Astrocyte (in vitro differentiated cells and primary cell): ENCODE data around the gene USP17L21. TPM values are rescaled to one million over a fixed set of nuclear protein-coding genes. Genes with fewer than 3 reads are reported as not detected.
"Not testable (repeated sequence)": the region's sequence is repeated elsewhere in the genome, so short reads cannot be mapped to it uniquely, and the experiment has no call there.

ENCODE experiments used
- DNase-seq: peaks from one replicate; pipeline ENCODE4 v3.0.0-alpha.2; 2010; ENCODE audit warnings: low read depth
- FAIRE-seq: peaks from 2 replicates; lab custom pipeline; 2011; peaks lifted over from hg19 to GRCh38; lab: Jason Lieb, UNC
- H2AFZ ChIP-seq: 2 replicates; pipeline ENCODE4 v1.6.0; 2012; ENCODE audit warnings: low read depth, low read length, inconsistent platforms
- H3K27ac ChIP-seq: 2 replicates; pipeline ENCODE4 v1.5.1; 2011; ENCODE audit warnings: low read depth, low read length, inconsistent platforms
- H3K27me3 ChIP-seq: 2 replicates; pipeline ENCODE4 v1.6.0; 2011; ENCODE audit warnings: low read length, inconsistent platforms; ENCODE audit not compliant: insufficient read depth
- H3K36me3 ChIP-seq: 2 replicates; pipeline ENCODE4 v1.5.1; 2011; ENCODE audit warnings: low read length, inconsistent platforms; ENCODE audit not compliant: insufficient read depth
- H3K4me1 ChIP-seq: 2 replicates; pipeline ENCODE4 v1.5.1; 2011; ENCODE audit warnings: low read length, inconsistent platforms; ENCODE audit not compliant: insufficient read depth
- H3K4me2 ChIP-seq: 2 replicates; pipeline ENCODE4 v1.6.0; 2012; ENCODE audit warnings: low read length, inconsistent platforms
- H3K4me3 ChIP-seq: 2 replicates; pipeline ENCODE4 v1.5.1; 2011; ENCODE audit warnings: low read depth, mild to moderate bottlenecking, low read length, inconsistent platforms; ENCODE audit not compliant: insufficient read depth
- H3K79me2 ChIP-seq: 2 replicates; pipeline ENCODE4 v1.6.0; 2012; ENCODE audit warnings: mild to moderate bottlenecking, low read length, inconsistent platforms; ENCODE audit not compliant: insufficient read depth
- H3K9ac ChIP-seq: 2 replicates; pipeline ENCODE4 v1.6.0; 2012; ENCODE audit warnings: mild to moderate bottlenecking, low read length, inconsistent platforms
- H3K9me3 ChIP-seq: 2 replicates; pipeline ENCODE4 v1.5.1; 2012; ENCODE audit warnings: low read depth, mild to moderate bottlenecking, low read length, inconsistent platforms; ENCODE audit not compliant: insufficient read depth
- H4K20me1 ChIP-seq: 2 replicates; pipeline ENCODE4 v1.6.0; 2012; ENCODE audit warnings: low read length, inconsistent platforms; ENCODE audit not compliant: insufficient read depth
- H3K27ac Mint-ChIP-seq: one replicate; pipeline ENCODE4 v1.8.0; 2021; ENCODE audit warnings: mild to moderate bottlenecking, mixed read lengths; ENCODE audit not compliant: unreplicated experiment
- H3K27me3 Mint-ChIP-seq: one replicate; pipeline ENCODE4 v1.8.0; 2021; ENCODE audit warnings: low read depth, mixed read lengths; ENCODE audit not compliant: unreplicated experiment
- H3K36me3 Mint-ChIP-seq: one replicate; pipeline ENCODE4 v1.8.0; 2021; ENCODE audit warnings: low read depth, mixed read lengths; ENCODE audit not compliant: unreplicated experiment
- H3K4me1 Mint-ChIP-seq: one replicate; pipeline ENCODE4 v1.8.0; 2021; ENCODE audit warnings: low read depth, mixed read lengths; ENCODE audit not compliant: unreplicated experiment
- H3K4me3 Mint-ChIP-seq: one replicate; pipeline ENCODE4 v1.8.0; 2021; ENCODE audit warnings: mild to moderate bottlenecking, moderate library complexity, mixed read lengths; ENCODE audit not compliant: unreplicated experiment
- H3K9me3 Mint-ChIP-seq: one replicate; pipeline ENCODE4 v1.8.0; 2021; ENCODE audit warnings: mild to moderate bottlenecking, mixed read lengths; ENCODE audit not compliant: unreplicated experiment
- total RNA-seq: library from RNA; stranded (reverse); gene quantifications from 2 replicates; pipeline ENCODE4 v1.2.1, GENCODE V29; 2021

USP17L21 gene
- total RNA-seq, 1 donor from 2014 or later, result not detected

- FAIRE-seq, result not testable (repeated sequence)
Measured at GRCh38 chr4:9230249-9230648, 32.4 kb upstream of the USP17L21 start.

DNA sequence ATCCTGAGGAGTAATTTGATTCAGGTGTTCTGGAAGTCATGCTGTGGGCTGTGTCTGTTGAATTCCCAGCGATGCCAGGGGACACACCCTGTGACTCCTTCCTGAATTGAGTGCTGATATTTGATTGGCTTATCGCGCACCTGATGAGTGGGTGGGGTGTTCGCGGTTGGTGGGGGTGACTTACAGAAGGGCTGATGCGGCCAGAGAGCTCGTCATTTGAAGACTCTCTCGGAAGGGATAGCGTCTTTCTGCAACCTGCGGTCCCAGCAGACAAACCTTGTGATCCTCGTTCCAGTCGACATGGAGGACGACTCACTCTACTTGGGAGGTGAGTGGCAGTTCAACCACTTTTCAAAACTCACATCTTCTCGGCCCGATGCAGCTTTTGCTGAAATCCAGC is 28.6 kb upstream of the USP17L21 start, which contains the start of gene USP17L15:
USP17L15 (plus strand) TSS at position 301 of the 400 bp plus-strand sequence; CDS start at position 301, 0 bp downstream.
- H3K4me3 ChIP-seq, H3K36me3 Mint-ChIP-seq, H4K20me1 ChIP-seq, H3K27ac Mint-ChIP-seq, H2AFZ ChIP-seq, H3K9me3 ChIP-seq, H3K27me3 ChIP-seq, H3K27me3 Mint-ChIP-seq, DNase-seq, H3K4me1 ChIP-seq, H3K79me2 ChIP-seq, H3K4me1 Mint-ChIP-seq, H3K36me3 ChIP-seq, H3K4me2 ChIP-seq, H3K9ac ChIP-seq, H3K27ac ChIP-seq, FAIRE-seq, H3K9me3 Mint-ChIP-seq, H3K4me3 Mint-ChIP-seq: not testable (repeated sequence)

More at GRCh38 chr4:9230249-9230648, 32.4 kb upstream of the USP17L21 start:
- not testable (repeated sequence) for DNase-seq, H3K27me3 ChIP-seq, H3K9ac ChIP-seq, H3K4me3 Mint-ChIP-seq, H2AFZ ChIP-seq, H3K36me3 Mint-ChIP-seq, H3K4me1 ChIP-seq, H3K9me3 Mint-ChIP-seq, H3K4me3 ChIP-seq, H3K4me2 ChIP-seq, H3K36me3 ChIP-seq, H3K79me2 ChIP-seq, H3K27ac ChIP-seq, H3K4me1 Mint-ChIP-seq, H3K9me3 ChIP-seq, H3K27ac Mint-ChIP-seq, H4K20me1 ChIP-seq, H3K27me3 Mint-ChIP-seq

DNA sequence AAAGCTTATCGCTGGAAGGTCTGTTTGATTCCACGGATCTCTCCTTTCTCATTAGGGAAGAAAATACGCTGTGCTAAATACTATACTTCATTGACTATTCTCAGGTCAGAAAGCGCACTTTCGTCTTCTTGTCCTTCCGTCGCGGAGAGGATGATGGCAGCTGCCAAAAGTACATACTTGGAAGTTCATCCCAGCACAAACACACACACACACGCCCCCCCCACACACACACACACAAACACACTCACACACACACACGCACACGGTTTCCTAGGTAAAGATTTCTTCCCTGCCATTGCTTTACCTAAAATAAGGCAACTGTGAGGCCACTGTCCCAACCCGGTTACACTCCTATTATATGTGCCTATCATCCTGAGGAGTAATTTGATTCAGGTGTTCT is 24.2 kb upstream of the USP17L21 start:
- not testable (repeated sequence) for H3K36me3 ChIP-seq, FAIRE-seq, H3K27ac ChIP-seq, H3K9me3 ChIP-seq, H3K27me3 ChIP-seq, H3K9me3 Mint-ChIP-seq, H3K79me2 ChIP-seq, H3K4me2 ChIP-seq, H3K4me3 Mint-ChIP-seq, H3K27me3 Mint-ChIP-seq, H2AFZ ChIP-seq, H3K4me1 ChIP-seq, H4K20me1 ChIP-seq, H3K4me3 ChIP-seq, H3K9ac ChIP-seq, H3K36me3 Mint-ChIP-seq, H3K27ac Mint-ChIP-seq, H3K4me1 Mint-ChIP-seq
- DNase-seq, result peak; percentile 0

DNA sequence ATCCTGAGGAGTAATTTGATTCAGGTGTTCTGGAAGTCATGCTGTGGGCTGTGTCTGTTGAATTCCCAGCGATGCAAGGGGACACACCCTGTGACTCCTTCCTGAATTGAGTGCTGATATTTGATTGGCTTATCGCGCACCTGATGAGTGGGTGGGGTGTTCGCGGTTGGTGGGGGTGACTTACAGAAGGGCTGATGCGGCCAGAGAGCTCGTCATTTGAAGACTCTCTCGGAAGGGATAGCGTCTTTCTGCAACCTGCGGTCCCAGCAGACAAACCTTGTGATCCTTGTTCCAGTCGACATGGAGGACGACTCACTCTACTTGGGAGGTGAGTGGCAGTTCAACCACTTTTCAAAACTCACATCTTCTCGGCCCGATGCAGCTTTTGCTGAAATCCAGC is 19.1 kb upstream of the USP17L21 start, which contains the start of gene USP17L17:
USP17L17 (plus strand) TSS at position 301 of the 400 bp plus-strand sequence; CDS start at position 301, 0 bp downstream.
- not testable (repeated sequence) for H3K27me3 Mint-ChIP-seq, H3K27ac ChIP-seq, H3K4me1 Mint-ChIP-seq, DNase-seq, H3K27ac Mint-ChIP-seq, H3K79me2 ChIP-seq, H3K4me1 ChIP-seq, H3K36me3 ChIP-seq, H3K9me3 Mint-ChIP-seq, H3K9me3 ChIP-seq, FAIRE-seq, H3K36me3 Mint-ChIP-seq, H3K4me3 Mint-ChIP-seq, H3K27me3 ChIP-seq, H4K20me1 ChIP-seq, H3K9ac ChIP-seq, H3K4me2 ChIP-seq, H2AFZ ChIP-seq, H3K4me3 ChIP-seq

GRCh38 chr4:9247953-9248680 is 14.6 kb upstream of the USP17L21 start, which contains the start of gene USP17L18:
USP17L18 (plus strand) TSS chr4:9248630; CDS start chr4:9248630, 0 bp downstream.
- H3K79me2 ChIP-seq, FAIRE-seq, H3K4me1 ChIP-seq, H3K4me2 ChIP-seq, DNase-seq, H3K27ac Mint-ChIP-seq, H3K36me3 ChIP-seq, H3K9ac ChIP-seq, H3K27ac ChIP-seq, H2AFZ ChIP-seq, H4K20me1 ChIP-seq, H3K36me3 Mint-ChIP-seq, H3K27me3 Mint-ChIP-seq, H3K4me1 Mint-ChIP-seq, H3K9me3 ChIP-seq, H3K27me3 ChIP-seq, H3K4me3 Mint-ChIP-seq, H3K4me3 ChIP-seq, H3K9me3 Mint-ChIP-seq: not testable (repeated sequence)

DNA sequence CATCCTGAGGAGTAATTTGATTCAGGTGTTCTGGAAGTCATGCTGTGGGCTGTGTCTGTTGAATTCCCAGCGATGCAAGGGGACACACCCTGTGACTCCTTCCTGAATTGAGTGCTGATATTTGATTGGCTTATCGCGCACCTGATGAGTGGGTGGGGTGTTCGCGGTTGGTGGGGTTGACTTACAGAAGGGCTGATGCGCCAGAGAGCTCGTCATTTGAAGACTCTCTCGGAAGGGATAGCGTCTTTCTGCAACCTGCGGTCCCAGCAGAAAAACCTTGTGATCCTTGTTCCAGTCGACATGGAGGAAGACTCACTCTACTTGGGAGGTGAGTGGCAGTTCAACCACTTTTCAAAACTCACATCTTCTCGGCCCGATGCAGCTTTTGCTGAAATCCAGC is 9.6 kb upstream of the USP17L21 start, which contains the start of gene USP17L19:
USP17L19 (plus strand) TSS at position 301 of the 400 bp plus-strand sequence; CDS start at position 301, 0 bp downstream.
- H3K9ac ChIP-seq, H3K9me3 Mint-ChIP-seq, H3K36me3 Mint-ChIP-seq, H4K20me1 ChIP-seq, H3K27ac ChIP-seq, H3K79me2 ChIP-seq, H3K27me3 ChIP-seq, H3K4me1 Mint-ChIP-seq, H3K27ac Mint-ChIP-seq, H2AFZ ChIP-seq, H3K36me3 ChIP-seq, H3K4me3 ChIP-seq, H3K4me3 Mint-ChIP-seq, H3K9me3 ChIP-seq, FAIRE-seq, H3K4me2 ChIP-seq, H3K27me3 Mint-ChIP-seq, H3K4me1 ChIP-seq, DNase-seq: not testable (repeated sequence)
